ENCODE measurements around the gene ACD.

ACD gene

GRCh38 chr16:67660564-67661028, 536 bp upstream of the ACD start, which contains the start of gene PARD6A:
Gene PARD6A, plus strand, starts transcription at chr16:67660960. Its CDS starts 79 bp downstream, at chr16:67661039.
- Histone ChIP-seq H3K4me3 (ENCODE audit: insufficient read length, low read depth) (peak within 1 kb of the TSS; percentile 87), H3K27me3 (ENCODE audit: insufficient read depth, insufficient read length) (peaks cover 25% of the 10 kb centered on the region), H3K9ac (ENCODE audit: insufficient read length, low read depth) (peak within 1 kb of the TSS; percentile 97), H3K4me1 (ENCODE audit: insufficient read depth, insufficient read length) (peaks cover 12% of the 10 kb centered on the region), H3K36me3 (ENCODE audit: insufficient read depth, insufficient read length, low read length) (peaks cover 66% of the 10 kb centered on the region), H3K9me3 (ENCODE audit: insufficient read depth, low read length) (no peaks in the 10 kb centered on the region)
- TF ChIP-seq ZNF274 (IDR thresholded peaks at IDR 0.05; ENCODE audit: low read depth, low read length) (no peak), YY1 (IDR thresholded peaks at IDR 0.05; ENCODE audit: insufficient read depth, insufficient read length) (no peak), SUZ12 (IDR thresholded peaks at IDR 0.05; ENCODE audit: extremely low read depth, insufficient read depth, insufficient read length) (no peak)
- peak; percentile 92 for DNase-seq (ENCODE audit: low read depth, low spot score)

- TF ChIP-seq ZNF274 (IDR thresholded peaks at IDR 0.05; ENCODE audit: low read depth, low read length) (no peak), YY1 (IDR thresholded peaks at IDR 0.05; ENCODE audit: insufficient read depth, insufficient read length) (no peak), SUZ12 (IDR thresholded peaks at IDR 0.05; ENCODE audit: extremely low read depth, insufficient read depth, insufficient read length) (no peak)
- Histone ChIP-seq H3K9ac (ENCODE audit: insufficient read length, low read depth) (peak overlapping the region; percentile 97), H3K9me3 (ENCODE audit: insufficient read depth, low read length) (no peaks in the 10 kb centered on the region), H3K4me1 (ENCODE audit: insufficient read depth, insufficient read length) (peaks cover 18% of the 10 kb centered on the region), H3K4me3 (ENCODE audit: insufficient read length, low read depth) (peak overlapping the region; percentile 87), H3K27me3 (ENCODE audit: insufficient read depth, insufficient read length) (peaks cover 27% of the 10 kb centered on the region), H3K36me3 (ENCODE audit: insufficient read depth, insufficient read length, low read length) (peaks cover 66% of the 10 kb centered on the region)
- DNase-seq (ENCODE audit: low read depth, low spot score) = no peak
Measured at GRCh38 chr16:67658849-67659674, 998 bp downstream of the ACD start.

DNA sequence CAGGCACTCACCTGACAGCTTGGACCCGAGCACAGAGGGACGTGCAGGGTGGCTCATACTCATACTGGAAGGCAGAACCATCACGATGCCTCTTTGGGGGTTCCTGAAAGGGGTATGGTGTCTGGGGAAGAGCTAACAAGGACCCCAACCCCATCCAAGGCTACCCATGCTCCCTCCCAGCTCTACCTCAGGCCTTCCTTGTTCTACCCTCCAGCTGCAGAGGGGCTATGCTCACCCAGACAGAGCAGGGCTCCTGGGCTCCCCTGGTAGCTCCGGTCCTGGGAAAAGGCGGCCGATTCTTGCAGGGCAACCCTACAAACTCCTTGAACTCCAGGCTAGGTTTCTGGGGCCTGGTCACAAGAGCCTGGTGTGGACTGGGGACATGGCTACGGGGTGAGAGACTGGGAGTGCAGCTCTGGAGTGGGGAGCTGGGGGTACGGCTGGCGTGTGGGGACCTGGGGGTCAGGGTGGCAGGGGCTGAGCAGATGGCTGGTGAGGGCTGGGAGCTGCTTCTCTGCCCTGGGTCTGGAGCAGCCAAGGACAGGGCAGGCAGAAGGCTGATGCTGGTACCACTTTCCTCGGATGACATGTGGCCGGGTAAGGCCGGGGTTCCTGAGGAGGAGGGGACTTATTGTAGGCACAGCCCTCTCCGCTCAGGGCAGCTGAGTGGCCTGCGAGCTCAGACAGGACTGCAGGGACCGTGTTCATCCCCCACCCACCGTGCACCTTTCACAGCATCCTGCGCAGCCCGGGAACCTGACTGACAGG, 2.1 kb downstream of the ACD start:
- Histone ChIP-seq H3K4me3 (ENCODE audit: insufficient read length, low read depth) (no peak overlapping the region), H3K9ac (ENCODE audit: insufficient read length, low read depth) (no peak overlapping the region), H3K27me3 (ENCODE audit: insufficient read depth, insufficient read length) (peaks cover 33% of the 10 kb centered on the region), H3K9me3 (ENCODE audit: insufficient read depth, low read length) (no peaks in the 10 kb centered on the region), H3K4me1 (ENCODE audit: insufficient read depth, insufficient read length) (peaks cover 17% of the 10 kb centered on the region), H3K36me3 (ENCODE audit: insufficient read depth, insufficient read length, low read length) (peaks cover 54% of the 10 kb centered on the region)
- no peak for TF ChIP-seq ZNF274 (IDR thresholded peaks at IDR 0.05; ENCODE audit: low read depth, low read length)
- TF ChIP-seq YY1 (IDR thresholded peaks at IDR 0.05; ENCODE audit: insufficient read depth, insufficient read length) = no peak
- TF ChIP-seq SUZ12 (IDR thresholded peaks at IDR 0.05; ENCODE audit: extremely low read depth, insufficient read depth, insufficient read length) = no peak
- no peak for DNase-seq (ENCODE audit: low read depth, low spot score)

GRCh38 chr16:67657017-67657608, 2.9 kb downstream of the ACD start:
- TF ChIP-seq YY1 (IDR thresholded peaks at IDR 0.05; ENCODE audit: insufficient read depth, insufficient read length) (no peak), SUZ12 (IDR thresholded peaks at IDR 0.05; ENCODE audit: extremely low read depth, insufficient read depth, insufficient read length) (no peak), ZNF274 (IDR thresholded peaks at IDR 0.05; ENCODE audit: low read depth, low read length) (no peak)
- Histone ChIP-seq H3K4me3 (ENCODE audit: insufficient read length, low read depth) (no peak overlapping the region), H3K9ac (ENCODE audit: insufficient read length, low read depth) (no peak overlapping the region), H3K4me1 (ENCODE audit: insufficient read depth, insufficient read length) (peaks cover 20% of the 10 kb centered on the region), H3K27me3 (ENCODE audit: insufficient read depth, insufficient read length) (peaks cover 27% of the 10 kb centered on the region), H3K9me3 (ENCODE audit: insufficient read depth, low read length) (no peaks in the 10 kb centered on the region), H3K36me3 (ENCODE audit: insufficient read depth, insufficient read length, low read length) (peaks cover 46% of the 10 kb centered on the region)
- DNase-seq (ENCODE audit: low read depth, low spot score) = no peak

- peaks cover 18% of the 10 kb centered on the region for H3K4me1 ChIP-seq (ENCODE audit: insufficient read depth, insufficient read length)
- no peak for TF ChIP-seq ZNF274 (IDR thresholded peaks at IDR 0.05; ENCODE audit: low read depth, low read length)
- H3K27me3 ChIP-seq (ENCODE audit: insufficient read depth, insufficient read length) = peaks cover 21% of the 10 kb centered on the region
- no peak for DNase-seq (ENCODE audit: low read depth, low spot score)
- H3K9me3 ChIP-seq (ENCODE audit: insufficient read depth, low read length) = no peaks in the 10 kb centered on the region
- H3K9ac ChIP-seq (ENCODE audit: insufficient read length, low read depth) = no peak overlapping the region
- H3K4me3 ChIP-seq (ENCODE audit: insufficient read length, low read depth) = no peak overlapping the region
- H3K36me3 ChIP-seq (ENCODE audit: insufficient read depth, insufficient read length, low read length) = peaks cover 46% of the 10 kb centered on the region
Measured at GRCh38 chr16:67656344-67657016, 3.6 kb downstream of the ACD start.

DNA sequence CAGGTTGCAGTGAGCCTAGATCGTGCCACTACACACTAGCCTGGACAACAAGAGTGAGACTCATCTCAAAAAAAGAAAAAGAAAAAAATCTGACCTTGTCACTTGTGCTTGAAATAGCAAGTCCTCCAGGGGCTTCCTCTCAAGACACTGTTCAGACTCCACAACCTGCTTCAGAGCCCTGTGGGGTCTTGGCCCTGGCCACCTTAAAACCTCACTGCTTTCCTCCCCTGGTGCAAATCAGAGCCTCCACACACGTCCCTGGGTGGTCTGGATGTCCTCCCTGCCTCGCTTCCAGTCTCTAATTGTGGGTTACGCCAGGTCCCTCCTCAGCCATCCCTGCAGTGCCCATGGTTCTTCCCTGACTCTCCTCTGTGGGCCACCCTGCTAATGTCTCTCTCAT, 4.7 kb downstream of the ACD start:
- Histone ChIP-seq H3K9me3 (ENCODE audit: insufficient read depth, low read length) (no peaks in the 10 kb centered on the region), H3K36me3 (ENCODE audit: insufficient read depth, insufficient read length, low read length) (peaks cover 46% of the 10 kb centered on the region), H3K9ac (ENCODE audit: insufficient read length, low read depth) (no peak overlapping the region), H3K27me3 (ENCODE audit: insufficient read depth, insufficient read length) (peaks cover 15% of the 10 kb centered on the region), H3K4me3 (ENCODE audit: insufficient read length, low read depth) (no peak overlapping the region), H3K4me1 (ENCODE audit: insufficient read depth, insufficient read length) (peaks cover 12% of the 10 kb centered on the region)
- DNase-seq (ENCODE audit: low read depth, low spot score) = no peak
- TF ChIP-seq YY1 (IDR thresholded peaks at IDR 0.05; ENCODE audit: insufficient read depth, insufficient read length) (no peak), ZNF274 (IDR thresholded peaks at IDR 0.05; ENCODE audit: low read depth, low read length) (no peak), SUZ12 (IDR thresholded peaks at IDR 0.05; ENCODE audit: extremely low read depth, insufficient read depth, insufficient read length) (no peak)

All from NT2/D1 (cell line).